ENCODE data around the gene COL21A1.

GRCh38 chr6:56211724-56212123 is 35.7 kb downstream of the COL21A1 start:
- no peak for TF ChIP-seq ELF4 (IDR thresholded peaks at IDR 0.05)
- TF ChIP-seq TARDBP (IDR thresholded peaks at IDR 0.05), result no peak
- TF ChIP-seq SP1 (IDR thresholded peaks at IDR 0.05), result no peak
- no peak for TF ChIP-seq ARNT (IDR thresholded peaks at IDR 0.05)
- TF ChIP-seq FOXA1 (IDR thresholded peaks at IDR 0.05), result no peak
